ENCODE data around the gene VPS26A.
"Not testable (repeated sequence)": the region's sequence is repeated elsewhere in the genome, so short reads cannot be mapped to it uniquely, and the experiment has no call there.

VPS26A gene

DNA sequence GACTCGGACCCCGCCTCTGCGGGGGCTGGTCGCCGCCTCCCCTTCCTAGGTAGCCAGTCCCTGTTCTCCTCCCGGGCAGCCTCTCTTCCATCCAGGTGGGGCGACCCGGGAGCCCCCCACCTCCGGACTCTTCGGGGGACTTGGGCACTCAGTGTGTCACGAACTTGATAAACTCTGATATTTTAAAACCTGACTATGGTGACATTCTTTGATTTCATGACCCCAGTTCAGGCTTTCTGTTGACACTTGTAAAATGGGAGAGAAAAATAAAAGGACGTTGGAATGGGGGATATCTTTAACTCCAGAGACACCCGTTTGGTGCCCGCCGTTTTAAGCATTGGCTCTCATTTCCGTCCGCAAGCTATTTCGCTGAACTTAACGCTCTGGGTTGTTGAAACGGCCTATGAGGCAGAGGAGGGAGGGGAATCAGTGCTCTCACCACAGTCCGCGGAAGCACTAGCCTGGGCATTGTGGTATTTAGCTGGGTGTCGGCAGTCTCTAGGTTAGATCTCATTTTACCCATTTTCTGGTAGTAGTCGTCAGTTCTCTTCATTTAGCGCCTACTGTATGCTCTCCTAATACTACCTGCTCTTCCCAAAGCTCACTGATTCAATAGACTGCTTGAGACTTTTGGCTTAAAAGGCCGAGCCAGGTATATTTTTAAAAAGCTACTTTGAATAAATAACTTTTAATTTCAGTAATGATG is 738 bp downstream of the VPS26A start:
- Mint-ChIP-seq H3K36me3 (peaks cover 0 to 3% of the 10 kb centered on the region in 2 donors), H3K4me3 (peak overlapping the region; percentile 93 to 98), H3K27me3 (no peaks in the 10 kb centered on the region), H3K4me1 (peaks cover 7 to 11% of the 10 kb centered on the region in 2 donors), H3K9me3 (no peaks in the 10 kb centered on the region), H3K27ac (peak overlapping the region; percentile 95)
- peak; percentile 28 to 35 for ATAC-seq (replicated peaks)
- peak; percentile 37 for DNase-seq

DNA sequence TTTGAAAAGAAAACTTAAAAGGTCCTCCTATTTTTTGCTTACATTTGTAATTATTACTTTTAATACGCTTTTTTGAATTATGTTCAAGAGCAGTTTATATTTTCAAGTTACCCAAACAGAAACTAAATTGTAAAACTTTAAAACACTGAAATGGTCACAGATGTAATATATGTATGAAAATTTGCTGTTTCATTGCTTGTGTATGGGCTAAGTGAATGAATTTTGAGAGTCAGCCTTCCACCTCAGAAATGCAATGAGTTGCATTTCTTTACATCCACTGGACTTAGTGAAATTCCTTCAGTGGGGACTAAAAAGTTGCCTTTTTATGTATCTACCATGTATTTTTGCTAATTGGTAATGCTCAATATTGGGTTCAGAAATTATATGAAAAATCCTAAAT is 1.6 kb downstream of the VPS26A start:
- ATAC-seq (replicated peaks) = no peak
- Mint-ChIP-seq H3K27me3 (no peaks in the 10 kb centered on the region), H3K9me3 (no peaks in the 10 kb centered on the region), H3K4me1 (peaks cover 14 to 15% of the 10 kb centered on the region in 2 donors), H3K4me3 (peak overlapping the region in 1 of 2 donors; percentile 98), H3K36me3 (peaks cover 0 to 3% of the 10 kb centered on the region in 2 donors), H3K27ac (no peak overlapping the region)
- no peak for DNase-seq

DNA sequence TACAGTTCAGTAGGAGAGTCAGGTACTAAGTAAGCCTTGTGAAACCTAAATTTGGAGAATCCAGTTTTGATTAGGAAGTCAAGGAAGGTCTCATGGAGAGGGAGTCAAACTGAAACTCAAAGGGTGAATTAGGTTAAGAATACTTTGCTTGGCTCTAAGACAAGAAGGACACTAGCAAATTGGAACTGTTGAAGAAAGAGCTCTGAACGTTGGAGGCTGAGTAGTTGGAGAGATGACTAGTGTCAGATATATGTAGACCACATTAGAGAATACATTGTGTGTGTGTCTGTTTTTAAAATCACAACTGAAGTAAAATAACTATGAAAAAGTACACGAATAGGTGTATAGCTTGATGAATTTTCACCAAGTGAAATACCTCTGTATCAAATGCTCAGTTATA is 6.3 kb downstream of the VPS26A start:
- DNase-seq = no peak
- Mint-ChIP-seq H3K36me3 (peaks cover 6 to 9% of the 10 kb centered on the region in 2 donors), H3K9me3 (no peaks in the 10 kb centered on the region), H3K27ac (no peak overlapping the region), H3K4me3 (no peak overlapping the region), H3K4me1 (peaks cover 14 to 21% of the 10 kb centered on the region in 2 donors), H3K27me3 (no peaks in the 10 kb centered on the region)
- no peak for ATAC-seq (replicated peaks)

DNA sequence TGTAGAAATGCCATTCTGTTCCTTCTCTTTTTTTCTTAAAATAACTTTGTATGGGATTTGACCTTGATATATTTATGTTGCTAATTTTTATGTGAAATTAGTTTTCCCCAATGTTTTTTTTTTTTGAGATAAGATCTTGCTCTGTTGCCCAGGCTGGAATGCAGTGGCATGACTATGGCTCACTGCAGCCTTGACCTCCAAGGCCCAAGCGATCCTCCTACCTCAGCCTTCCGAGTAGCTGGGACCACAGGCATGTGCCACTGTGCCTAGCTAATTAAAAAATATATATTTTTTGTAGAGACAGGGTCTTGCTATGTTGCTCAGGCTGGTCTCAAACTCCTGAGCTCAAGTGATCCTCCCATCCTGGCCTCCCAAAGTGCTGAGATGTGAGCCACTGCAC is 16.0 kb downstream of the VPS26A start:
- Mint-ChIP-seq H3K4me3 (no peak overlapping the region), H3K36me3 (peaks cover 13 to 16% of the 10 kb centered on the region in 2 donors), H3K27ac (no peak overlapping the region), H3K4me1 (peaks cover 6 to 9% of the 10 kb centered on the region in 2 donors), H3K27me3 (no peaks in the 10 kb centered on the region), H3K9me3 (no peaks in the 10 kb centered on the region)
- ATAC-seq (replicated peaks) (no peak), DNase-seq (no peak)

DNA sequence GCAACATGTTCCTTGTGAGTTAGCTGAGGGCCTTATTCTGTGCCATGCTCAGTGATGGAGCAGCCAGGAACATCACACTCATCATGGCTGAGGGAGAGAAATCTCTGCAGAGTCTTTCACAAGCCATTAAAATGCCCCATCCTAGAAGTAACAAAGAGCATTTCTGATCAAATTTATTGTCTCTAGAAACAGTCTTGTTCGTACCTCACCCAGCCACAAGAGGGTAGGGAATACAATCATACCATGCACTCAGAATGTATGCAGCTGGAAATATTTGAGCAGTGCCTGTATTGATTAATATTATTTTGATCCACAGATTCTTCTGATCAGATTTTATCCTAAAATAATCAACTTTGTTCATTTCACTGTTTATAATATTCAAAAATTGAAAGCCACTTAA is 17.3 kb downstream of the VPS26A start:
- H3K27ac Mint-ChIP-seq = no peak overlapping the region
- peaks cover 6 to 20% of the 10 kb centered on the region in 2 donors for H3K4me1 Mint-ChIP-seq
- ATAC-seq (replicated peaks) (no peak), DNase-seq (no peak)
- H3K27me3 Mint-ChIP-seq = no peaks in the 10 kb centered on the region
- no peak overlapping the region for H3K4me3 Mint-ChIP-seq
- peaks cover 10 to 13% of the 10 kb centered on the region in 2 donors for H3K36me3 Mint-ChIP-seq
- H3K9me3 Mint-ChIP-seq = no peaks in the 10 kb centered on the region

DNA sequence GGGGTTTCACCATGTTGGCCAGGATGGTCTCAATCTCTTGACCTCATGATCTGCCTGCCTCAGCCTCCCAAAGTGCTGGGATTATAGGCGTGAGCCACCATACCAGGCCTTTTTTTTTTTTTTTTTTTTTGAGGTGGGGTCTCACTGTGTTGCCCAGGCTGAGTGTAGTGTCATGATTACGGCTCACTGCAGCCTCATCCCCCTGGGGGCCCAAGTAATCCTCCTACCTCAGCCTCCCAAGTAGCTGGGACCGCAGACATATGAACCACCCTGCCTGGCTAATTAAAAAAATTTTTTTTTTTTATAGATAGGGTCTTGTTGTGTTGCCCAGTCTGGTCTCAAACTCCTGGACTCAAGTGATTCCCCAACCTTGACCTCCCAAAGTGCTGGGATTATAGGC is 18.1 kb downstream of the VPS26A start:
- not testable (repeated sequence) for ATAC-seq (replicated peaks); H3K4me3 Mint-ChIP-seq; DNase-seq; H3K27ac Mint-ChIP-seq; H3K27me3 Mint-ChIP-seq; H3K9me3 Mint-ChIP-seq
- Mint-ChIP-seq H3K36me3 (peaks cover 8 to 16% of the 10 kb centered on the region in 2 donors), H3K4me1 (peaks cover 10 to 28% of the 10 kb centered on the region in 2 donors)

DNA sequence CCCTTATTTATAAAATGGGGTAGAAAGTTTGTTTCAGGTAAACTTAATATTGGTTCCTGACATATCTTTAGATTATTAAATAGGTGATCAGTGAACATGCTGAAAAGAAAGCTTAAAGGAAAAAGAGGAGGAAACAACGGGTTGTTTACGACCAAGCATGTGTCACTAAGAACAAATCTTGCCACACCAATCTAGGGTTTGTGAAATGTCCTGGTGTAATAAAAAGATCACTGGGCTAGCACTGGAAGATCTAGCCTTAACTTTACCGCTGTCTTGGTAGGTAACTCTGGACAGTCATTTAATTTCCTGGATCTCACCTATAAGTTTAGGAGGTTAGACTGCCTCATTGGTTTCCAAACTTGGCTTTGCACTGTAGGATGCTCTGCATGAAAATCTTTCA is 19.0 kb downstream of the VPS26A start:
- Mint-ChIP-seq H3K36me3 (peaks cover 6 to 16% of the 10 kb centered on the region in 2 donors), H3K4me1 (peaks cover 10 to 31% of the 10 kb centered on the region in 2 donors), H3K9me3 (no peaks in the 10 kb centered on the region), H3K27me3 (no peaks in the 10 kb centered on the region), H3K4me3 (no peak overlapping the region), H3K27ac (no peak overlapping the region)
- ATAC-seq (replicated peaks) = no peak
- no peak for DNase-seq

DNA sequence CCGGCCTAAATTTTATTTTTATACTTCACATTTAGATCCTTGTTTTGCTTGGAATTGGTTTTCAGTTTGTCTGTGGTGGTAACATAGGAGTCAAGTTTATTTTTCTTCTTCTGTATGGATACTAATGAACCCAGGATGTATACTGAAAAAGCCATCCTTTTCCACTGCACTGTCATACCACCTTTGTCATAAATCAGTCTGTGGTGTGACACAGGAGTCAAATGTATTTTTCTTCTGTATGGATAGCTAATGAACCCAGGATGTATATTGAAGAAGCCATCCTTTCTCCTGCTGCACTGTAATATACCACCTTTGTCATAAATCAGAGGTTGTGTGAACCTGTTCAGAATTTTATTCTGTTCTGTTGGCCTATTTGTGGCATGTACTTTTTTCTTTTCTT is 21.4 kb downstream of the VPS26A start:
- ATAC-seq (replicated peaks) = no peak
- Mint-ChIP-seq H3K27me3 (no peaks in the 10 kb centered on the region), H3K4me3 (no peak overlapping the region), H3K27ac (no peak overlapping the region), H3K9me3 (no peaks in the 10 kb centered on the region), H3K36me3 (peaks cover 6 to 16% of the 10 kb centered on the region in 2 donors), H3K4me1 (peaks cover 7 to 31% of the 10 kb centered on the region in 2 donors)
- DNase-seq = no peak

DNA sequence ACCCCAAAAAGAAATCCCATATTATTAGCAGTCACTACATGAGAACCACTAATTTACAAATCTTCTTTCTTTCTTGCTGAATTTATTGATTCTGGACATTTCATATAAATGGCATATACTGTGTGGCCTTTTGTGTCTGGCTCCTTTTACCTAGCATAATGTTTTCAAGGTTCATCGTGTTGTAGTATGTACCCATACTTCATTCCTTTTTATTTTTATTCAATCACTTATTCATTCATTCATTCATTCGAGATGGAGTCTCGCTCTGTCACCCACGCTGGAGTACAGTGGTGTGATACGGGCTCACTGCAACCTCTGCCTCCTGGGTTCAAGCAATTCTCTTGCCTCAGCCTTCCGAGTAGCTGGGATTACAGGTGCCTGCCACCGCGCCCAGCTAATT is 21.9 kb downstream of the VPS26A start:
- Mint-ChIP-seq H3K36me3 (peaks cover 6 to 16% of the 10 kb centered on the region in 2 donors), H3K9me3 (no peaks in the 10 kb centered on the region), H3K27me3 (no peaks in the 10 kb centered on the region), H3K4me1 (peaks cover 7 to 31% of the 10 kb centered on the region in 2 donors), H3K4me3 (no peak overlapping the region), H3K27ac (no peak overlapping the region)
- ATAC-seq (replicated peaks) (no peak), DNase-seq (no peak)

DNA sequence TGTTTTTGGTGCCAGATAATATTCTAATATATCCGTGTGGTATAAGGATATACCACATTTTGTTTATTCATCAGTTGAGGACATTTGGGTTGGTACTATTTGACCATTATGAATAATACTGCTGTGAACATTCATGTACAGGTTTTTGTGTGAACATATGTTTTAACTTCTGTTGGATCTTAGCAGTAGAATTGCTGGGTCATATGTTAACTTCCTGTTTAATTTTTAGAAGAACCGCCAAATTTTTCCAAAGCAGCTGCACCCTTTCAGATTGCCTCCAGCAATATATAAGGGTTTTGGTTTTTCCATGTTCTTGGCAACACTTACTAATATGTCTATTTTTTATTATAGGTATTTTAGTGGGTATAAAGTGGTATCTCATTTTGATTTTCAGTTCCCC is 22.8 kb downstream of the VPS26A start:
- Mint-ChIP-seq H3K4me1 (peaks cover 7 to 31% of the 10 kb centered on the region in 2 donors), H3K27ac (no peak overlapping the region), H3K9me3 (no peaks in the 10 kb centered on the region), H3K27me3 (no peaks in the 10 kb centered on the region), H3K36me3 (peaks cover 4 to 16% of the 10 kb centered on the region in 2 donors), H3K4me3 (no peak overlapping the region)
- DNase-seq (no peak), ATAC-seq (replicated peaks) (peak in 1 of 2 donors; percentile 34)

DNA sequence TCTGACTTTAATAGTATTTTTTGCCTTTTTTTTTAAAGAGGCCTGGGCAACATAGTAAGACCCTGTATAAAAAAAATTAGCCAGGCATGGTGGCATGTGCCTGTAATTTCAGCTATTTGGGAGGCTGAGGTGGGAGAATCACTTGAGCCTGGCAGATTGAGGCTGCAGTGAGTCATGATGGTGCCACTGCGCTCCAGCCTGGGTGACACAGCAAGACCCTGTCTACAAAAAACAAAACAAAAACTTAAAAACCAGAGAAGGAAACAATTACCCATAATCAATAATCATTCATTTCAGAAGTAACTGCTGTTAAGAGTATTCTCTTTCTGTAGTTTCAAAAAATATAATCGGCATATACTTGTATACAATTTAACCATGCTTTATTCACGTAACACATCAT is 28.0 kb downstream of the VPS26A start:
- Mint-ChIP-seq H3K27me3 (no peaks in the 10 kb centered on the region), H3K27ac (no peak overlapping the region), H3K4me3 (no peak overlapping the region), H3K9me3 (no peaks in the 10 kb centered on the region), H3K4me1 (peaks cover 1 to 4% of the 10 kb centered on the region in 2 donors), H3K36me3 (peaks cover 0 to 3% of the 10 kb centered on the region in 2 donors)
- DNase-seq (no peak), ATAC-seq (replicated peaks) (no peak)

DNA sequence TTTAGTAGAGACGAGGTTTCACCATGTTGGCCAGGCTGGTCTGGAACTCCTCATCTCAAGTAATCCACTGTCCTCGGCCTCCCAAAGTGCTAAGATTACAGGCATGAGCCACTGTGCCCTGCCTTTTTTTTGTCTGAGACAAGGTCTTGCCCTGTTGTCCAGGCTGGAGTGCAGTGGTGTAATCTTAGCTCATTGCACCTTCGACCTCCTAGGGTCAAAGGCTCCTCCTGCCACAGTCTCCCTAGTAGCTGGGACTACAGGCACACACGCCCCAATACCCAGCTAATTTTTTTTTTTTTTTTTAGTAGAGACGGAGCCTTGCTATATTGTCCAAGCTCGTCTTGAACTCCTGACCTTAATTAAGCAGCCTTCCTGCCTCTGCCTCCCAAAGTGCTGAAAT is 29.2 kb downstream of the VPS26A start:
- no peaks in the 10 kb centered on the region for H3K9me3 Mint-ChIP-seq
- peaks cover 0 to 1% of the 10 kb centered on the region in 2 donors for H3K4me1 Mint-ChIP-seq
- no peak overlapping the region for H3K4me3 Mint-ChIP-seq
- ATAC-seq (replicated peaks) (no peak), DNase-seq (no peak)
- H3K36me3 Mint-ChIP-seq = peaks cover 2 to 4% of the 10 kb centered on the region in 2 donors
- no peak overlapping the region for H3K27ac Mint-ChIP-seq
- no peaks in the 10 kb centered on the region for H3K27me3 Mint-ChIP-seq

DNA sequence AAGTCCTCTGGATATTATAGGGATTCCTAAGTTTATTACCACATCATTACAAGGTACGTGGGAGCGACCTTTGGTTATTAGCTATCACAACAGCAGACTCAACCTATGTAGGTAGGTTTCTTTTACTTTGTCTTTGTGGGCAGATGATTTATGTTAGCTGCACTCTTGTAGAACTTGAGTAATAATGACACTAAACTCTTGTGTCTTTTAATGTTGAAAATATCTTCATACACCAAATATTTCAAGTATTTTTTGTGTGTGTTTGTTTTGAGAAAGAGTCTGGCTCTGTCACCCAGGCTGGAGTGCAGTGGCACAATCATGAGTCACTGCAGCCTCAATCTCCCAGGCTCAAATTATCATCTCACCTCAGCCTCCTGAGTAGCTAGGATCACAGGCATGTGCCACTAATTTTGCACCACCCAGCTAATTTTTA is 36.8 kb downstream of the VPS26A start:
- Mint-ChIP-seq H3K4me1 (peaks cover 0 to 1% of the 10 kb centered on the region in 2 donors), H3K27me3 (no peaks in the 10 kb centered on the region), H3K27ac (no peak overlapping the region), H3K36me3 (peaks cover 7 to 16% of the 10 kb centered on the region in 2 donors), H3K9me3 (no peaks in the 10 kb centered on the region), H3K4me3 (no peak overlapping the region)
- DNase-seq (no peak), ATAC-seq (replicated peaks) (no peak)

DNA sequence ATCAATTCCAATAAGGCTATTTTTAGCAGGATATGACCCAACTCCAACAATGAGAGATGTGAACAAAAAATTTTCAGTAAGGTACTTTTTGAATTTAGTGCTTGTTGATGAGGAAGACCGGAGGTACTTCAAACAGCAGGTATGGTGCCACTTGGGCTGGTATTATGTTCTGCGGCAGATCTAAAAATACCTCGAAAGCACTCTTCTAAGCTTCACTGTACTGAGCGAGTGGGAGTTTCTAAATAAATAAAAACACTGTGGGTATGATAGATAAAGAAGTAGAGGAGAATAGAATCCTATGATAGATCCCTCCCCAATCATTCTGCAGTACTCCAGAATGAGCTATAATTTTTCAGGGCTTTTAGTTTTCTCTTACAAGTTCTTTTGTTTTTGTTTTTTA is 44.5 kb downstream of the VPS26A start:
- Mint-ChIP-seq H3K27ac (no peak overlapping the region), H3K36me3 (peaks cover 8 to 19% of the 10 kb centered on the region in 2 donors), H3K4me3 (no peak overlapping the region), H3K4me1 (no peaks in the 10 kb centered on the region), H3K27me3 (no peaks in the 10 kb centered on the region), H3K9me3 (no peaks in the 10 kb centered on the region)
- DNase-seq (no peak), ATAC-seq (replicated peaks) (no peak)

DNA sequence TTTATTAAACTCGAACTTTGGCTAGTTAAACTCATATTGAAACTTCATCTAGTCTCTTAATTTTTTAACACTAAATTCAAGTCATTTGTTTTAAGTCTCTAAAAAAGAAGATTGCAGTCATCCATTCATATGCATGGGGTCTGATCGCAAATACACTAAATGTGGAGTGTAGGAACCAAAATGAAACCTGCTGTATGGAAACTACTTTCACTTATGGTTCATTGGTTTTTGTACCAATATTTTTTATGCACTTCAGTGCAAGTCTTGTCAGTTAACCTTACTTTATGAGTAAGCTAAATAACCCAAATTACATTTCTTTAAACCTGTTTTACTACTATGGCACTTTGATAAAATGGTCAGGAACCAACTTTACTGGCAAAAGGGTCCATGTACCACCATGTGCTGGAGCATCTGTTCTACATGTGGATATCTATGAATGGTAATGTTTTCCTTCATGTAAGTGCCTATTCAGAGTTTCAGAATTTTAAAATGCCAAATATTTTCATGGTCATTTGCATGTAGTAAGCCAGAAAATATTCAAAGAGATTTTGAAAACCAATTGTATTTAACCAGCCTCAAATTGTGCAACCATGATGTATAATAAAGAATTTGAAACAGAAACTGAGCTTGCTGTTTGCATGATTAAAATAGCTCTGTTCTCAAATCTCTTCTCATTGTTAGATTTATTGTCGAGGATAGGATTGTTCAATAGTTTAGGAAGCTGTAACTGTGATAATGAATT is 48.4 kb downstream of the VPS26A start:
- Mint-ChIP-seq H3K36me3 (peaks cover 8 to 19% of the 10 kb centered on the region in 2 donors), H3K4me3 (no peak overlapping the region), H3K4me1 (no peaks in the 10 kb centered on the region), H3K27ac (no peak overlapping the region), H3K27me3 (no peaks in the 10 kb centered on the region), H3K9me3 (no peaks in the 10 kb centered on the region)
- ATAC-seq (replicated peaks) = no peak
- no peak for DNase-seq
